K562 (cell line): ENCODE results near the gene KRTAP6-2.

ENCODE experiments used
- CTCF ChIP-seq, 3 experiments: IDR thresholded peaks in 2 of 3; conservative IDR thresholded peaks in 1 of 3; 2 replicates each; pipeline ENCODE4 v1.5.1; 2011 to 2012; ENCODE audit warnings: low read length in 3 of 3, mild to moderate bottlenecking in 3 of 3, control low read depth in 2 of 3, improper control_type of control experiment in 1 of 3, inconsistent platforms in 1 of 3, low read depth in 1 of 3, mixed read lengths in 1 of 3, moderate library complexity in 1 of 3; ENCODE audit not compliant: insufficient read depth in 2 of 3
- ELF4 ChIP-seq: fragments of 450-650 bp; formaldehyde crosslinking; IDR thresholded peaks from 2 replicates; pipeline ENCODE4 v1.4.0; 2022; ENCODE audit warnings: missing genetic modification characterization
- GATA2 ChIP-seq: sonication (generic); formaldehyde crosslinking; IDR thresholded peaks from 2 replicates; pipeline ENCODE4 v1.4.0; 2020; ENCODE audit warnings: mild to moderate bottlenecking, missing genetic modification reagents
- HNRNPLL ChIP-seq: fragments of 200-400 bp; formaldehyde crosslinking; IDR thresholded peaks from 2 replicates; pipeline ENCODE4 v1.6.1; 2017; ENCODE audit warnings: low read length, low read depth, mild to moderate bottlenecking; ENCODE audit not compliant: poor library complexity, severe bottlenecking
- NBN ChIP-seq: fragments of 450-650 bp; IDR thresholded peaks from 2 replicates; pipeline ENCODE4 v1.6.1; 2016; ENCODE audit warnings: low read depth, mild to moderate bottlenecking
- POLR2A ChIP-seq: fragments of 450-650 bp; conservative IDR thresholded peaks from 2 replicates; pipeline ENCODE4 v1.6.1; 2016
- SAFB2 ChIP-seq: fragments of 200-400 bp; formaldehyde crosslinking; IDR thresholded peaks from 2 replicates; pipeline ENCODE4 v1.6.1; 2018; ENCODE audit warnings: borderline replicate concordance, low read length, low read depth, moderate library complexity; ENCODE audit not compliant: severe bottlenecking
- ZBTB26 ChIP-seq: fragments of 450-650 bp; formaldehyde crosslinking; IDR thresholded peaks from 2 replicates; pipeline ENCODE4 v1.4.0; 2022; ENCODE audit warnings: missing genetic modification characterization
- ZC3H11A ChIP-seq: IDR thresholded peaks from 2 replicates; pipeline ENCODE4 v1.6.1; 2012; ENCODE audit warnings: low read depth, low read length, improper control_type of control experiment
- ZSCAN32 ChIP-seq: fragments of 450-650 bp; formaldehyde crosslinking; IDR thresholded peaks from 2 replicates; pipeline ENCODE4 v1.4.0; 2020; ENCODE audit warnings: mild to moderate bottlenecking, moderate library complexity

DNA sequence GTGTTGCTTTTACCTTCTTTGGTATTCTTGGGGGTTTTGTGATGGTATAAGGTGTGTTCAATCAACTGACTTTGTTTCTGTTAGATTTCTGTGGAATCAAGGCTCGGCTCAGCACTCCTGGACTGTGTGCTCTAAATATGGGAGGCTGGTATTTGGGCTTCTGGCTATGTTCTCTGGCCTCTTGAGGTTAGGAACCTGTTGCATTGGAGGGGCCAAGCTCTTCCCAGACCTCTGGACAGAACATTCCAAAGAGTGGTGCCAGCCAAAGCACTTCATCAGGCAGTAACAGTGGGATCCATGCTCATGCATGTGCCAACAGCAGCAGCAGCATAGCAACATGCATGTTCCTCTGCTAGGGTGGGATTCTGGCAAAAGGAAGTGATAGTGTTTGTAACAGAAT, 45.9 kb downstream of the KRTAP6-2 start:
- TF ChIP-seq CTCF (IDR thresholded peaks at IDR 0.05 in 2 of 3, conservative IDR thresholded peaks at IDR 0.05 in 1 of 3; ENCODE audit: insufficient read depth in 2 of 3, low read depth in 1 of 3, low read length in 3 of 3) (no peak), GATA2 (no peak), ZSCAN32 (CRISPR knock-in tag) (no peak), POLR2A (no peak), ZBTB26 (CRISPR knock-in tag) (no peak), HNRNPLL (no peak), NBN (no peak), SAFB2 (no peak), ZC3H11A (no peak), ELF4 (CRISPR knock-in tag) (no peak)
